Activated CD4-positive, alpha-beta T cell treated with anti-CD3 and anti-CD28 coated beads for 48 hours (primary cell): ENCODE results near the gene RAB31.
A peak's percentile ranks its signal among the peaks of the same experiment; 100 is the strongest.
"Not testable (repeated sequence)": the region's sequence is repeated elsewhere in the genome, so short reads cannot be mapped to it uniquely, and the experiment has no call there.

Experiments used
- DNase-seq: peaks from one replicate; pipeline ENCODE4 v3.0.0-alpha.2; 2020

The RAB31 gene

DNA sequence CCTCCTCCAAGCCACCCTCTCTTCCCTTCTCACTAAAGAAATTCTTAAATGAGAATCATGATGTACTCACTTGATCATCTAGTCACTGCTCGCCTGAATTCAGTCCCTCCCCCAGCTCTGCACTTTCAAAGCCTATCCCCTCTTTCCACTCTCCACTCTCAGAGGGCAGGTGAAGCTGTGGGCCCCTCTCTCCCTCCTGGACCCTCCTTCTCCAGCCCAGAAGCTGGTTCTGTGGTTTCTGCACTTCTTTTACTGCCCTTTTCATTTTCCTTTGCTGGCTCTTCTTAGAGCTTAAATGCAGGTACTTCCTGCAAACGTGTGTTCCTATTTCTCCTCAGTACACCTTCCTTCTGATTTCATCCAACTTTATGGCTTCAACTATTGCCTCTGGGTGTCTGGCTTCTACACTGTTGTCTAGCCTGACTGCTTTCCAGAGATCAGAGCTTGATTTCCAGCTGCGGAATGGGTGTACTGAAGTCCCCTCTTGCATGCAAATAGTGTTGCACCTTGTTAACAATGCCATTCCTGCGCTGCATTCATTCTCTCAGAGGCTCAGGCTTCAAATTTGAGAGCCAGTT lies 162.4 kb downstream of the RAB31 start:
- DNase-seq, result no peak

DNA sequence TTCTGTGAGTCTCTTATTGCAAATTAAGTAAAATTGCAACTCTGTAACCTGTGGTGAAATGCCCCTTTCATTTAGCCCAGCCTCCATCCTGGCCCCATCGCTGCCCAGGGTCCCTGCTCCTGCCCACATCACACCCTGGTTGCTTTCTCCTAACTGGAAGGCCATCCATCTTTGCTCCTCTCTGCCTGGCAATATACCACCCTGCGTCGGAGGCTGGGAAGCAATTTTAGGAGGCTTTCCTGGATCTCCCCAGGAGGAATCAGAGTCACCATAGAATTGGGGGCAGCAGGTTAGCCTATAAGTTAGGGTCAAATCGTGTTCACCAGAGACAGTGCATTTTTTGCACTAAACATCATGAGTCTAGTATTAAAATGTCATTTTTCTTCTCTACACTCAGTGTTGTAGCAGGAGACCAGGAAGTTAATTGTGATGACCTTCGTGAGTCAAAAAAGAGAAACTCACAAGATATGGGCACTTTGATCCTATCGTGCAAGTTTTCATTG lies 163.2 kb downstream of the RAB31 start:
- DNase-seq, result no peak

DNA sequence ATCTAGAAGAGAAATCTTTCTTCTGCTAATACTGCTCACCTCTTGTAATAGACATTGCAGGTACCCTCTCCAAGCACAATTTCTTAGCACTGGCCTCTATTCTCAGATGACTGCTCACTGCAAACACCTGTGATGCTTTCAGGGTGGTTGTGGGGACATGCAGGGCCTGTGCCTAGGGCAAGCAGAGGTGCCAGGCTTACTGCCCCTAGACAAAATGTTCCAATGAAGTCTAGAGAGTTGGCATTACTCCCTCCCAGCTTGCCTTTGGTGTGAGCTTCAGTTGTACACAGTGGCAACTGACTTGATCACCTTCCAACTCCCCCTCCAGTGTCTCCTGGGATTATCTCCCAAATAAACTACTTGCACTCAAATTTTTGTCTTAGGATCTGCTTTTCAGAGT lies 164.7 kb downstream of the RAB31 start:
- DNase-seq, result no peak

DNA sequence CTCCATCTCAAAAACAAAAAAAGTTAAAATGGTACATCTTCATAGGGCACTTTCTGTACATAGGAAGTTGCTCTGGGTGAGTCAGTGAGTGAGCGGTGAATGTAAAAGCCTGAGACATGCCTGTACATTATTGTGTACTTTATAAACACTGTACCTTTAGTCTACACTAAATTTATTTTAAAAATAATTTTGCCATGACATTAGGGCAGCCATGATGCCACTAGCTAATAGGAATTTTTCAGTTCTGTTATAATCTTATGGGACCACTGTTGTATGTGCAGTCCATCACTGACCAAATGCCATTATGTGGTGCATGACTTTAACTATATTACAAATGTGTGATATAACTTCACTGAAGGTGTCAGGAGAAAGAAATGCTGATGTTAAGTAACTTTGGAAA lies 166.6 kb downstream of the RAB31 start:
- DNase-seq, result no peak

DNA sequence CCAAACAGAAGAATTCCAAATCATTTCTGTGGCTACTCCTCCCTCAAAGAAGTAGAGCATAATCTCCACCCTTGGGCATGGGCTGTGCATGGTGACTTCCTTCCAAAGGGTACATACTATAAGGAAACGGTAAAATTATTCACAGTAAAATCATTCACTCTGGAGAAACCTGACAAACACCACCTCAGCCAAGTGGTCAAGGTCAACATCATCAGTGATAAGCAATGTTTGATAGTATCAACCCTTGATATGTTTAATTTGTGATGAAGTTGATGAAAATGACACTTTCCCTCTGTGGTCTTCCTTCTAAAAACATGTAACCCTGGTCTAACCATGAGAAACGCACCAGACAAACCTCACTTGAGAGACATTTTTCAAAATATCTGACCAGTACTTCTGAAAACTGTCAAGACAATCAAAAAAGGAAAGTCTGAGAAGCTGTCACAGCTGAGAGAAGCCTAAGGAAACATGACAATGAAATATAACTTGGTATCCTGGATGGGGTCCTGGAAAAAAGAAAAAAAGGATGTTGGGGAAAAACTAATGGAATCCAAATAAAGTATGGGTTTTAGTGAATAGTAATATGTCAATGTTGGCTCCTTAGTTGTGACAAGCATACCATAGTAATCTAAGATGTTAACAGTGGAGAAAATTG lies 168.2 kb downstream of the RAB31 start:
- no peak for DNase-seq

DNA sequence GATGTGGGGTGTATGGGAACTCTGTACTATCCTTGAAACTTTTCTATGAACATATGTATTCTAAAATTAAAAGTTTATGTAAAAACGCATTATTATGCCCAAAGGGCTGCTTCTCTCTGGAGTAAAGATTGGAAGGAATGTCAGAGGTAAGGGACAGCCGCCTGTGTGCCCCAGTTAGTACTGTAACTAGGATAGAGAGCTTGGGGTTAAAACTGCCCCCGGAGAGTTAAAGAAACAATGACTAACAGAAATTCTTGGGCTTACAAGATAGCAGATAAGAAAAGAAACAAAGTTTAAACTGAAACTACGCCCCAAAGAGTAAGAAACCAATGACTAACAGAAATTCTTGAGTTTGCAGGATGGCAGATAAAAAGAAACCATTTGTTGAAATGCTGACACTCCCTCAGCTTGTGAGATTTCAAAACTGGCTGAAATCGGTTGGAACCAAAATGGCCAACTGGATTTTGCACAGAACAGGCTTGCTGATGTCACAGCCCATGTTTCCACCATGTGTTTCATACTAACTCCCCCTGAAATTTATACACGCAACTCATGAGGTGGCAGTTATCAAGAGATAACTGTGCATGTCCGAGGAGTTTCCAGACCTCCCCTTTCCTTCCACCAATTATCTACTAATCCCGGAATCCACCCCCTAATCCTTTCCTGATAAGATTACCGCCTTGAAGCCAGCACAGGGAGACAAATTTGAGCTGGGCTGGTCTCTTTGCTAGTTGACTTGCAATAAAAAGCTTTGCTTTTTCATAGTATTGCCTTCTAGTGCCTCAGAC lies 169.0 kb downstream of the RAB31 start:
- peak; percentile 34 for DNase-seq

DNA sequence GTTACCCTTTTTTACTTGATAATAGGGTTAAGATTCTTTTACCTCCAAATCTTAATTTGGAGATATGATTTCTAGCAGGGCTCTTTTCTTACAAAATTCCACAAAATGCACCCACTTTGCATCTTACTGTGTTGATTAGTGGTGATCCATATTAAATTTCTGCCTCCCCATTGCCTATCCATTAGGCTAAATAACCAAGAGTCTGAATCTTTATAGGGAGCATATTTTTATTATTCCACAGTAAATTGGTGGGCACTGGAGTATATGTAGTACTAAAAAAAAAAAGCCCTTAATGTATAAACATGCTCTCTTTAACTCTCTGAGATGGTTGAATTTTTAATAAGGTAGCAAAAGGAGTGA lies 169.5 kb downstream of the RAB31 start:
- DNase-seq, result no peak

DNA sequence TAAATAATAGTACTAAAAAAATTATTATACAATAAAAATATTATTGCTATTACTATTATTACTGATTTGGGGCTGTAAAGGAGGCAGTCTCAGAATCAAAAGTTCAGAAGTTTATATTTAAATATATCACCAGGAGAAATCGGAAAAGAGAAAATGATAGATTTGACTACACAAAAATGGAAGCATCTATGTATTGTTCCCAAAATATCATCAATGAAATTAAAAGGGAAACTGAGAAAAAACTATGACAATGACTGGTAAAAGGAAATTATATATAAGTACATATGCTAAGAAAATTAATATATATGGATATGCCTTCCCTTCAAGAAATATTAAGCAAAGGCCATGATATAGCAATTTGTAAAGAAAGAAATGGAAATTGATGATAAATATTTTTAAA lies 170.0 kb downstream of the RAB31 start:
- DNase-seq, result no peak

DNA sequence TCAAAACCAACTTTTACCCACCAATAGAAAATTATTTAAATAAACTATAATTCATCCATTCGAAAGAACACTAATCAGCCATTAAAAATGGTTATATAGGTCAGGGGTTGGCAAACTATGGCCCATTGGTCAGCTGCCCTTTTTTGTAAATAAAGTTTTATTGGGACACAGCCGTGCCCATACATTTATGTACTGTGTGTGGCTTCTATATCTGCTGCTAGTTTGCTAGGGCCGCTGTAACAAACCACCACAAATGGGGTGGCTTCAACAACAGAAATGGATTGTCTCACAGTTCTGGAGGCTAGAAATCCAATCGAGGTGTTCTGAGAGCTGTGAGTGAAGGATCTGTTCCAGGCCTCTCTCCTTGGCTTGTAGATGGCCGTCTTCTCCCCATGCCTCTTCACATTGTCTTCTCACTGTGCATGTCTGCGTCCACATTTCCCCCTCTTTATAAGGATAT lies 170.7 kb downstream of the RAB31 start:
- no peak for DNase-seq

DNA sequence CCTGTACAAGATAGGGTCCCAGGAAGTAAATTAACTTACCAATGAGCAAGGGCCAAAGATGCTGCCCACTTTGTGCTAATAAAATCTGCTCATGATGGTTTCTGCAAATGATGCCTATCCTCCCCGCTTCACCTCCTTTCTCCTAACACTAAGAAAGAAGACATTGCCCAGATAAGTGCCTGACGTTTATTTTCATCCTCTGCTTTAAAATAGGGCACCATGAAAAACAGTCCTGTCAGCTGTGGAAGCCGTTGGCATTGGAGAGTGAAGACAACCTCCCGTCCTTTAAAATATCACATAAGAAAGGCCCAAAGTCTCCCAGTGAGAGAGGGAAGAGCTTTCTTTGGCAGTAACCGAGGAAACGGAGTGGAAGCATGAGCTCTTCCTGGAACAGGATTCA lies 176.0 kb downstream of the RAB31 start:
- DNase-seq, result no peak

DNA sequence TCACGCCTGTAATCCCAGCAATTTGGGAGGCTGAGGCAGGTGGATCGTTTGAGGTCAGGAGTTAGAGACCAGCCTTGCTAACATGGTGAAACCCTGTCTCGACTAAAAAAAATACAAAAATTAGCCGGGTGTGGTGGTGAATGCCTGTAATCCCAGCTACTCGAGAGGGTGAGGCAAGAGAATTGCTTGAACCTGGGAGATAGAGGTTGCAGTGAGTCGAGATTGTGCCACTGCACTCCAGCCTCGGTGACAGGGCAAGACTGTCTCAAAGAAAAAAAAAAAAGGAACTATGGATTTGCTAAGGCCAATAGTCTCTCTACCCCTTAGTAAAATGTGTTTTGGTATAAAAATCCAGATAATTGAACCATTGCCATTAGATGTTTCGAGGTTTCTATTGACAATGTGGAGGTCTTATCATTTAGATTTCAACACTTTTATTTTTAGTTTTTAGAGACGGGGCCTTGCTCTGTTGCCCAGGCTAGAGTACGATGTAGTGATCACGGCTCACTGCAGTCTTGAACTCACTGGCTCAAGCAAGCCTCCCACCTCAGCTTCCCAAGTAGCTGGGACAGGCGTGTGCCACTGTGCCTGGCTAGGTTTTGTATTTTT lies 176.5 kb downstream of the RAB31 start:
- DNase-seq, result no peak

DNA sequence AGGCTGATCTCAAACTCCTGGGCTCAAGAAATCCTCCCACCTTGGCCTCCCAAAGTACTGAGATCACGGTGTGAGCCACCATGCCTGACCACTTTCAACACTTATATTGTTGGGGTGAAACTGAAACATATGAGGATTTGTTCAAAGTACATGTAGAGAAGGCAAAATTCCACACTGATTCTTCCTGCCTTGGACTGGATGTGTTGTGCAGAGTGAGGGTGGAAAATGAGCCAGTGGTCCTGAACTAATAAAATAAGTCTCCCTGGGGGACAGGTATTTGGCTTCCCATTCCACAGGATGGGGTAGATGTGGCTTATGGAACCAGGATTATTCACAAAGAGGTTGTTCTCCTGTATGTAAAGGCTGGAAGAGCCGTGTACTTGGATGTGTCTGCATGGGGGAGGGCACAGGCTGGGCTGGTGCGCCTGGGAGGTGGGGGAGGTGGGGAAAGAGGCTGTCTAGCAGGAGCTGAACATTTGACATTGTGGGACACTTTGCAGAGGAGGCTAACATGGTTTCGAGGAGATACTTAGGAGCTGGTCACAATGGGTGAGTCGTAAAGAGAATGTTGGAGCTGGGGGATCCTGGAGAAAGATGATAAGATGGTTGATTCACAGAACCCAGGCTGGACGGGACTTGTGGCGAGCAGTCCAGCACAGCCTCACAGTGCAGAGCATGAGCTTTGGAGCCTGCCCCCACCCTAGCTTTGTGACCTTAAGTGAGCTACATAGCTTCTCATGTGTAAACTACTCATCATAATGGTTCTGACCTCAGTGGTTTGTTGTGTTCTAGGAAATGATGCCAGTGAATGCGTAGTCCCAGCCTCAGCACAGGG lies 177.3 kb downstream of the RAB31 start, which contains the start of gene TXNDC2:
Gene TXNDC2, plus strand, starts transcription at position 804 of the 835 bp plus-strand sequence. CDS start 708 bp downstream, outside the sequence.
- no peak for DNase-seq

DNA sequence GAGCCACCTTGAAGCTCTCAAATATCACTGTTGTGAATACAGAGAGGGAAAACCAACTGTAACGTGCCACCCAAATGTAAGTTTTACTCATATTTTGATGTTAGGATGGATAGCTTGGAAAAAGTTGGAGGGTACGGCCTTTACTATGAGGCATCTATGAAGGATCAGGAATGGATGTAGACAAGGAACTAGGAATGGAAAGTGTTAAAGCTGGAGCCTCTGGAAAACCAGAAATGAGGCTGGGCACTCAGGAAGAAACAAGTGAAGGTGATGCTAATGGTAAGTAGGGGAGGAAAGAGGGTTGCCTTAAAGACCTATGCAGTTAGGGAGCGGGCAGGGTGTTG lies 177.9 kb downstream of the RAB31 start:
- DNase-seq, result no peak

DNA sequence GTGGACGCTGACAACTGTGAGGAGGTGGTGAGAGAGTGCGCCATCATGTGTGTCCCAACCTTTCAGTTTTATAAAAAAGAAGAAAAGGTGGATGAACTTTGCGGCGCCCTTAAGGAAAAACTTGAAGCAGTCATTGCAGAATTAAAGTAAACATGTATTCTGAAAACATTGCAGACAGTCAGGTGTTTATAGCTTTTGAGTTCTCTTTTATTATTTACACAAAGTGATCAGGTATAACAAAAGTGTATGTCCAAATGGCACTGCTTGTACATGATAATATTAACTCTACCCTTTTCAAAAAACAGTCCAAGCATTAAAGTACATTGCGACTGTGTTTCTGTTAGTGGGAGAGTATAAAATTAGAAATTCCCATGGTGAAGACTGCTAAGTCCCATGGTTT lies 179.9 kb downstream of the RAB31 start:
- DNase-seq, result no peak

DNA sequence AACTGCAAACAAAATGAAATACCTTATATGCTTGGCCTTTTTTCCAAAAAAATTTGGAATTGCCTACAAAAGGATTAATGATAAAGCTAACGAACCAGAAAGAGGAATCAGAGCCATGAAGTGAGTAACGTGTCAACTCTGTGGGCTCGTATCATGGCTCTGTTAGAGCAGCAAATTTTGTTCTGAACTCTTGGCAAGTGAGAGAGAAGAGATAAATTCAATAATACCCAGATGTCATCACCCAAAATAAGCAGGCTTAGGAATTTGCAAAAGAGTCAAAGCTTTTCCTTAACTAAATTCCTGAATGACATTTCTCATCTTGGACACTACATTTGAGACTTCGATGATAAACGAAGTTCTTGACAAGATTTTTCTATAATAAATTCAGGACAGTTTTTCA lies 182.1 kb downstream of the RAB31 start:
- no peak for DNase-seq

DNA sequence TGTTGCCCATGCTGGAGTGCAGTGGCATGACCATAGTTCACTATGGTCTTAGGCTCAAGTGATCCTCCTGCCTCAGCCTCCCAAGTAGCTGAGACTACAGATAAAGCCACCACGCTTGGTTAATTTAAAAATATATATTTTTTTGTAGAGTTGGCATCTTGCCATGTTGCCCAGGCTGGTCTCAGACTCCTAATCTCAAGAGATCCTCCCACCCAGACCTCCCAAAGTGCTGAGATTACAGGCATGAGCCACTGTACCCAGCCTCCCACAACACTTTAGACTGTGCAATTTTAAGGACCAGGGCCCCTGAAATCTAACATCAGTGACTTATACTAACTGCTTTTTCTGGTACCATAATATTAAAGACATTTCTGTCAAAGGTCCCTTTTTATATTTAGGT lies 182.9 kb downstream of the RAB31 start:
- no peak for DNase-seq

DNA sequence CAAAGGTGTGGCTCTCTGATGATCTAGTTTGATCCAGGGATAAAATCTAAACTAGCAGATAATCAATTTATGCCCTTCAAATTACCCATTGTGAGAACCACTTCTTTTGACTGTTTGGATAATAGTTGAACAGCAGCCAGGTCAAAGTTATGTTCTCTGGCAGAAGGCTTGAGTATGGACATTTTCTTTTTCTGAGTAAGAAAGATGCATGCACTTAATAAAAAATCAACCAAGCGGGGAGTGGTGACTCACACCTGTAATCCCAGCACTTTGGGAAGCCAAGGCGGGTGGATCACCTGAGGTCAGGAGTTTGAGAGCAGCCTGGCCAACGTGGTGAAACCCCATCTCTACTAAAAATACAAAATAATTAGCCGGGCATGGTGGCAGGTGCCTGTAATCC lies 183.4 kb downstream of the RAB31 start:
- not testable (repeated sequence) for DNase-seq

DNA sequence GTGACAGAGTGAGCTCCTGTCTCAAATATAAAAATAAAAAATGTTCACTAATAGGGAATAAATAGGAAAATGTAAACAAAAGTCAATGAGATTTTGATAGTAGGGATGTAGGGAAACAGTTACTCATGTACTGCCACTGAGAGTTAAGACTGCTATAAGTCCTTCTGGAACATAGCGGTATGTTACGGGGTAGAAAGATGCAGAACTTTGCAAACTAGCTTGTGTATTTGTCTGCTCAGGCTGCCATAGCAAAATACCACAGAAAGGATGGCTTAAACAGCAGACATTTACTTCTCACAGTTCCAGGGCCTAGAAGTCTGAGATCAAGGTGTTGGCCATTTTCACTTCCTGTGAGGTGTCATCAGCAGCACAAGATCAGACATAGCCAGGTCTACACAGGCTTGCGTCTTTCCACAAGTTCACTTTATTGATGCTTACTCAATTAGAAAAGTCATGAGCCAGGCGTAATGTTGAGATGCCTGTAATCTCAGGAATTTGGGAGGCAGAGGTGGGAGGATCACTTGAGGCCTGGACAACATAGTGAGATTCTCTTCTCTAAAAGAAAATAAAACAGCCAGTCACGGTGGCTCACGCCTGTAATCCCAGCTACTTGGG lies 186.5 kb downstream of the RAB31 start:
- no peak for DNase-seq

DNA sequence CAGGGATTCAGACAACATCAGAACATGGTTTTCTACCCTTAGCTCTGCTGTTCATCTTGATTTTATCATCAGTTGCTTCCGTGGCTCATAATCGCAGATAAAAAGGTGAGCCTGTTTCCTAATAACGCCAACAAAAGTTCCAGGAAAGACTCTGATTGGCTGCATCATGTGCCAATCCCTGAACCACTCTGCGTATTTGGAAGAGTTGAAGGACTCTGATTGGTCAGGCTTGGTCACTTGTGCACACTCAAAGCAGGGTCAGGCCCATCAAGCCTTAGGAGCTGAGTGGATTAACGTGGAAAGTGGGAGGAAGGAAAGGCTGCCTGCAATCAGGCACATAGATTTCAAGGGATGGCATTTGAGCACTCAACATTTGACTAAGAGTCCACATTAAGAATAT lies 189.0 kb downstream of the RAB31 start:
- no peak for DNase-seq

DNA sequence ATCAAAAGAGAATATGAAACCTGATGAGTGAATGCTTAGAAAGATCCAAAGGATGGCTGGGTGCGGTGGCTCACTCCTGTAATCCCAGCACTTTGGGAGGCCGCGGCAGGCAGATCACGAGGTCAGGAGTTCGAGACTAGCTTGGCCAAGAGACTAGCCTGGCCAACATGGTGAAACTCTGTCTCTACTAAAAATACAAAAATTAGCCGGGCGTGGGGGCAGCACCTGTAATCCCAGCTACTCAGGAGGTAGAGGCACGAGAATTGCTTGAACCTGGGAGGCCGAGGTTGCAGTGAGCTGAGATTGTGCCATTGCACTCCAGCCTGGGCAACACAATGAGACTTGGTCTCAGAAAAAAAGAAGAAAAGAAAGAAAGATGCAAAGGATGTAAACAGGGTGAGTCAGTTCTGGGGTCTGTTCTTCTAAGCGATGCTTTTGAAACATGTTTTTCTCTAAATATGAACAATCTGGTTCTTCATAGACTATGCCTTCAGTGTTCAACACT lies 189.7 kb downstream of the RAB31 start:
- DNase-seq, result not testable (repeated sequence)

DNA sequence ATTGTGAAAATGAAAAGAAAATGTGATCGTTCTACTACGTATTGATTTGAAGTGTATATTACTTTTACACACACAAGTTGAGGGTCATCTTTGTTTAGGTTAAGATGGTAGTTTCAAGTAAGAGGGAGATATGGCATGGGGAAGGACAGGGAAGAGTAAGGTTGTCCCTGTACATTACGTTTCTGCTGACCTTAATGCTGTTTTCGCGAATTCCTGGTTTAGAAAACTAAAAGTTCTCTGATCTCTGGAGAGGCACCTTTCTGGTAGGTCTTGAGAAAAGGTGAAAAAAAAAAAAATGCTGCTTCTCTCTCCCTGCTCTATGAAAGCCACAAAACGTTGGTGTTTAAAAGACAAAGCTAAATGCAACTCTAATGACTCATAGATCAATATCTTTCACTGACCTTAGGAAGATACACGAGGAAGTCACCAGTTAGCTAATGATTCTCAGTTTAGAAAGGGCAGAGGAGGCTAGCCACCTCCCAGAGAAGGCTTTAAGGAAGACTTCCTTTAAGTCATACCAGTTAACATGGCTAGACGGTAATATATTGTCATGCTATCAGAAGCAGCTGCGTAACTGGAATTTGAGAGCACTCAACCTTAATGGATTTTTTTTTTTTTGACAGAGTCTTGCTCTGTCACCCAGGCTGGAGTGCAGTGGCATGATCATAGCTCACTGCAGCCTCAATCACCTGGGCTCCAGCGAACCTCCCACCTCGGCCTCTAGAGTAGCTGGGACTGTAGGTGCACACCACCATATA lies 190.9 kb downstream of the RAB31 start:
- no peak for DNase-seq
